Measurements from ENCODE around the gene PACC1. TPM values are rescaled to one million over a fixed set of nuclear protein-coding genes. Genes with fewer than 3 reads are reported as not detected.
"Not testable (repeated sequence)": the region's sequence is repeated elsewhere in the genome, so short reads cannot be mapped to it uniquely, and the experiment has no call there.

The PACC1 gene
- total RNA-seq, 1 donor from 2014 or later: 18.3 TPM

GRCh38 chr1:212341090-212341489 is 73.6 kb downstream of the PACC1 start:
- no peak for DNase-seq (ENCODE audit: low read depth, low spot score)

GRCh38 chr1:212329105-212329504 is 85.6 kb downstream of the PACC1 start:
- no peak for DNase-seq (ENCODE audit: low read depth, low spot score)

DNA sequence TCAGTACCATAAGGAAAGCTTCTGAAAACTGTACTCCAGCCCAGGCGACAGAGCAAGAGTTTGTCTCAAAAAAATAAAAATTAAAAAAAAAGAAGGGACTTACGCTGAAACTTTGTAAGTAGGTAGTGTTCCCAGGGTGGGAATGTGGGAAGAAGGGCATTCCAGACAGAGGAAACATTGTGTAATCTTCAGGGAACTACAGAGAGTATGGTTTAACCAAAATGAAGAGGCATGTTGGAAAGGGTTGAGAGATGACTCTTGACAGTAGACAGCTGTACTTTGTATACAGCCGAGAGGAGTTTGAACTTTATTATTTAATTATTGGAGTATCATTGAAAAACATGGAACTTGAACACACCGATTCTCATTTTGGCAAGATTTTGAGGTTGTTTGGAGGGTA is 86.4 kb downstream of the PACC1 start:
- DNase-seq (ENCODE audit: low read depth, low spot score): no peak

DNA sequence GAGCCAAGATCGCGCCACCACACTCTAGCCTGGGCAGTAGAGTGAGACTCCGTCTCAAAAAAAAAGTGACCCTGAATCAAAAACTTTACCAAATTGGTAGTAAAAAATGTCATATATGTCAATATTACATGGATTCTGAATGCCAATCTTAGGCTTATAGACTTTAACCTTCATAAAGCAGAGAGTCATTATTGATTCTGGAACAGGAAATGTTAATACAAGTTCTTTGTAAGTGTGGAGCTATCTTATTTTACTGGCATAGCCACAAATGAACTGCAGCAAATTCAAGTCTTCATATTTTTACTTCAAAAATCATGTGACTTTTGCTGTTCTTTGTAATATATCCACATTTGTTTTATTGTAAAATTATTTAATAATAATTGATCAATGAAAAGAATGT is 88.1 kb downstream of the PACC1 start:
- no peak for DNase-seq (ENCODE audit: low read depth, low spot score)

- no peak for DNase-seq (ENCODE audit: low read depth, low spot score)
Measured at GRCh38 chr1:212323066-212323465, 91.6 kb downstream of the PACC1 start.

DNA sequence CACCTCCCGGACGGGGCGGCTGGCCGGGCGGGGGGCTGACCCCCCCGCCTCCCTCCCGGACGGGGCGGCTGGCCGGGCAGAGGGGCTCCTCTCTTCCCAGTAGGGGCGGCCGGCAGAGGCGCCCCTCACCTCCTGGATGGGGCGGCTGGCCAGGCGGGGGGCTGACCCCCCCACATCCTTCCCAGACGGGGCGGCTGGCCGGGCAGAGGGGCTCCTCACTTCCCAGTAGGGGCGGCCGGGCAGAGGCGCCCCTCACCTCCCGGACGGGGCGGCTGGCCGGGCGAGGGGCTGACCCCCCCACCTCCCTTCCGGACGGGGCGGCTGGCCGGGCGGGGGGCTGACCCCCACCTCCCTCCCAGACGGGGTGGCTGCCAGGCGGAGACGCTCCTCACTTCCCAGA is 93.7 kb downstream of the PACC1 start:
- not testable (repeated sequence) for DNase-seq (ENCODE audit: low read depth, low spot score)

GRCh38 chr1:212317916-212318315 is 96.8 kb downstream of the PACC1 start:
- no peak for DNase-seq (ENCODE audit: low read depth, low spot score)

DNA sequence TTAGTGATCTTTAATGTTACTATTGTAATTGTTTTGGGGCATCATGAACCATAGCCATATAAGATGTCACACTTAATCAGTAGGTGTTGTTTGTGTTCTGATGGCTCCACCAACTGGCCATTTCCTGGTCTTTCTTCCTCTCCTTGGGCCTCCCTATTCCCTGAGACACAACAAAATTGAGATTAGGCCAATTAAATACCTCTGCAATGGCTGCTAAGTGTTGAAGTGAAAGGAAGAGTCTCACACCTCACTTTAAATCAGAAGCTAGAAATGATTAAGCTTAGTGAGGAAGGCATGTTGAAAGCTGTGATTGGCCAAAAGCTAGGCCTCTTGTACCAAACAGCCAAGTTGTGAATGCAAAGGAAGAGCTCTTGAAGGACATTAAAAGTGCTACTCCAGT is 98.8 kb downstream of the PACC1 start:
- no peak for DNase-seq (ENCODE audit: low read depth, low spot score)

- no peak for DNase-seq (ENCODE audit: low read depth, low spot score)
Measured at GRCh38 chr1:212315184-212315583, 99.5 kb downstream of the PACC1 start.

Other genes starting within 250 kb of the PACC1 start
- gene PPP2R5A, start 129.5 kb downstream of the PACC1 start, total RNA-seq: 25.1 and 31.3 TPM in 2 replicates
- gene NENF, start 18.0 kb upstream of the PACC1 start, total RNA-seq: 19.9 and 23.3 TPM in 2 replicates
- gene ATF3, start 193.9 kb upstream of the PACC1 start, total RNA-seq: 1.8 and 2.6 TPM in 2 replicates

Measured in pulmonary artery endothelial cell (primary cell).